ENCODE measurements around the gene VPS13D.

The VPS13D gene

DNA sequence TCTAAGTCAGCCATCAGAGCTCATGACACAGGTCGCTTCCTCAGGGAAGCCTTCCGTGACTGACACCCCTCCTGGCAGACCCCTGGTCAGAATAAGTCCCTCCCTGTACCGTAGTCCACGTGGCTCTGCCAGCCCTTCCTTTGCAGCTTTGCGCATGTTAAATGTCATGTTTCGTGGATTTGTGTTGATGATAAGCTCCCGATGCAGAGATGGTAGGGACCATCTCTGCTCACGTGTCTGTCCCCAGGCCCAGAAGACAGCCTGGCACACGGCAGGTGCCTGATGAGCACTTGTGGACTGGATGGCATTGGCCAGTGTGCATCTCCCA is 312.3 kb downstream of the VPS13D start:
- Histone ChIP-seq H3K4me1 (ENCODE audit: control insufficient read depth in 1 of 2, insufficient read depth in 2 of 2, low read length in 2 of 2) (peaks cover 14 to 16% of the 10 kb centered on the region in 2 donors), H3K9me3 (ENCODE audit: control insufficient read depth in 1 of 2, low read length in 2 of 2) (no peaks in the 10 kb centered on the region), H3K36me3 (ENCODE audit: control insufficient read depth in 1 of 2, insufficient read depth in 2 of 2, low read length in 2 of 2) (no peaks in the 10 kb centered on the region), H3K9ac (ENCODE audit: low read depth in 1 of 2, low read length in 2 of 2) (no peak overlapping the region), H3K4me3 (ENCODE audit: low read depth in 1 of 2, low read length in 2 of 2) (no peak overlapping the region), H3K27ac (ENCODE audit: low read depth, low read length) (no peak overlapping the region), H3K27me3 (ENCODE audit: control insufficient read depth in 1 of 2, insufficient read depth in 2 of 2, low read length in 2 of 2) (no peaks in the 10 kb centered on the region)

DNA sequence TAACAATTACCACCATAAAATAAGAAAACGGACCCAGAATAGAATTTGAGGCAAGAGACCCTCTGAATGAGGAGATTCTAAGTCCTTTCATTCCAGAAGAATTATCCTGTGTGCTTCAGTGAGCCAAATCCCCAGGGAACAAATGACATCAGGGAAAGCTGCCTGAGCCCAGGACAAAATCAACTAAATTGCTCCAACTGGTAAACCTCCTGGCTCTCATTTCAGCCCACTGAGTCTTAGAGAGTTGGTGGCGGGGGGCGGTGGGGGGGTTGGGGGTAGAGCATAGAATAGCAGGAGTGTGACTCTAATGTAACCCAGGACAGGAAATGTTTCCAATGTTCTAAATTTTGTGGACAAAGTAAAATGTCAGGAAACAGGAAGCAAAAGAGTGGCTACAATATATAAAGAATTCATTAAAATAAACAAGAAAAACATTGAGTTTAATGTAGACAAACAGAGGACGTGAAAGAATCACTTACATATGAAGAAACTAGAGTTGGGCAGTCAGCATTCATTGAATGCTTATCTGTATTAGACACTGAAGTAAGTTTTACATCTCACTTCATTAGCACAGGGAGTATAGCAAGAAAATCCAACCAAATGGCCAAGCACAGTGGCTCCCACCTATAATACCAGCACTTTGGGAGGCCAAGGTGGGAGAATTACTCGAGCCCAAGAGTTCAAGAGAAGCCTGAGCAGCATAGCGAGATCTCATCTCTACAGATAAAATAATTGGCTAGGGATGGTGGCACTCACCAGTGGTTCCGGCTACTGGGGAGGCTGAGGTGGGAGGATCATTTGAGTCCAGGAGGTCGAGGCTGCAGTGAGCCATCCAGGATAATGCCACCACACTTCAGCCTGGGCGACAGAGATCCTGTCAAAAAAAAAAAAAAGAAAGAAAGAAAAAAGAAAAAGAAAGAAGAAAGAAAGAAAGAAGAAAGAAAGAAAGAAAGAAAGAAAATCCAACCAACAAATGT is 313.1 kb downstream of the VPS13D start:
- H3K9me3 ChIP-seq (ENCODE audit: control insufficient read depth in 1 of 2, low read length in 2 of 2) = no peaks in the 10 kb centered on the region
- no peak overlapping the region for H3K9ac ChIP-seq (ENCODE audit: low read depth in 1 of 2, low read length in 2 of 2)
- no peak overlapping the region for H3K27ac ChIP-seq (ENCODE audit: low read depth, low read length)
- H3K27me3 ChIP-seq (ENCODE audit: control insufficient read depth in 1 of 2, insufficient read depth in 2 of 2, low read length in 2 of 2) = no peaks in the 10 kb centered on the region
- no peaks in the 10 kb centered on the region for H3K36me3 ChIP-seq (ENCODE audit: control insufficient read depth in 1 of 2, insufficient read depth in 2 of 2, low read length in 2 of 2)
- peaks cover 14 to 16% of the 10 kb centered on the region in 2 donors for H3K4me1 ChIP-seq (ENCODE audit: control insufficient read depth in 1 of 2, insufficient read depth in 2 of 2, low read length in 2 of 2)
- H3K4me3 ChIP-seq (ENCODE audit: low read depth in 1 of 2, low read length in 2 of 2) = no peak overlapping the region

DNA sequence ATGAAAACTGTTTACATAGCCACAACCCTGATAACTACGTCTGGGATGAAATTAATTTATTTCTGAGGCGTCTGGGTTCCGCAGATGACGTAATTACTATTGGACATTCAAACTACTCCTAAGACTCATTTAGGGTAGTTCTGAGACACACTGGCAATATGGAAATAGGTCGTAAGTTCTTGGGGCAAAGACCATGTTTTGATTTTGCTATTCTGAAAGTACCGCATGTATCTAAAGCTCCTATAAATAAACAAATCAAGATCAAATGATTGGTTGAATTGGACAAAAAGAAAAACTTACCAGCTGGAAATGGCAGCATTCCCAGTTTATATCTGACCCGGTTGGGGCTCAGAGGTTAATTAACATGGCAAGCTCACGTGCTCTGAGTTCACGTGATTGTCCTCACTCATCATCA is 313.9 kb downstream of the VPS13D start:
- Histone ChIP-seq H3K9ac (ENCODE audit: low read depth in 1 of 2, low read length in 2 of 2) (no peak overlapping the region), H3K4me3 (ENCODE audit: low read depth in 1 of 2, low read length in 2 of 2) (no peak overlapping the region), H3K9me3 (ENCODE audit: control insufficient read depth in 1 of 2, low read length in 2 of 2) (no peaks in the 10 kb centered on the region), H3K36me3 (ENCODE audit: control insufficient read depth in 1 of 2, insufficient read depth in 2 of 2, low read length in 2 of 2) (no peaks in the 10 kb centered on the region), H3K4me1 (ENCODE audit: control insufficient read depth in 1 of 2, insufficient read depth in 2 of 2, low read length in 2 of 2) (peaks cover 14 to 16% of the 10 kb centered on the region in 2 donors), H3K27ac (ENCODE audit: low read depth, low read length) (no peak overlapping the region), H3K27me3 (ENCODE audit: control insufficient read depth in 1 of 2, insufficient read depth in 2 of 2, low read length in 2 of 2) (no peaks in the 10 kb centered on the region)

DNA sequence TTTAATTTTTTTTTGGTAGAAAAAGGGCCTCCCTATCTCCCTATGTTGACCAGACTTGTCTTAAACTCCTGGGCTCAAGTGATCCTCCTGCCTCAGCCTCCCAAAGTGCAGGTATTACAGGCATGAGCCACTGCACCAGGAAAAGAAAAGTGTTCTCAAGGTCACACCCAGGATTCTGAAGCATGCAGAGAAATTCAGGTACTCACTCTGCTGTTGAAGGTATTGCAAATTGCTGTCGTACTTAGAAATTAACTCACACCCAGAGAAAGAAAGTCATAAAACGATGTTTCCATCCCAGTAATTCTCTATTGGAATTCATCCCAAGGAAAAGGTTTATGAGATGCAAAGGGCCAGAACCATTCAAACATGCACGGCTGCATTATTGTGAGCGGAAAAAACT is 314.5 kb downstream of the VPS13D start:
- Histone ChIP-seq H3K27me3 (ENCODE audit: control insufficient read depth in 1 of 2, insufficient read depth in 2 of 2, low read length in 2 of 2) (no peaks in the 10 kb centered on the region), H3K4me3 (ENCODE audit: low read depth in 1 of 2, low read length in 2 of 2) (no peak overlapping the region), H3K4me1 (ENCODE audit: control insufficient read depth in 1 of 2, insufficient read depth in 2 of 2, low read length in 2 of 2) (peaks cover 17 to 18% of the 10 kb centered on the region in 2 donors), H3K36me3 (ENCODE audit: control insufficient read depth in 1 of 2, insufficient read depth in 2 of 2, low read length in 2 of 2) (no peaks in the 10 kb centered on the region), H3K9ac (ENCODE audit: low read depth in 1 of 2, low read length in 2 of 2) (no peak overlapping the region), H3K9me3 (ENCODE audit: control insufficient read depth in 1 of 2, low read length in 2 of 2) (no peaks in the 10 kb centered on the region), H3K27ac (ENCODE audit: low read depth, low read length) (no peak overlapping the region)

DNA sequence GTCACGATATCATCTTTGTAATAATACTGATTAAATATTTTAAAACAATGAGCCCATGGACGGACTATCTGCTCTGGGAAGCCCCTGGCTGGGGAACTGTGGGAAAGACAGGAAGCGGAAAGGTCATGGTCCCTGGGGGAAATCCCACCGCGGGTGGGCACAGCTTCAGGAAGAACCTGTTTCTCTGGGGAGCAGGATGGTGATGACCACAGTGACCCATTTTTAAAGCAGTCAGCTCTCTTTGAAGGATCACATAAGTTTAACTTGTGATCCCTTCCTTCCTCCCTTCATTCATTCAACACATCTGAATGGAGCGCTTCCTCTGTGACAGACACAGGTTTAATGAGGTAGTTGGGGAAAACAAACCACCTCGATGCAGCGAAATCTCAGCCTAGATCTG is 315.2 kb downstream of the VPS13D start:
- H3K9me3 ChIP-seq (ENCODE audit: control insufficient read depth in 1 of 2, low read length in 2 of 2) = no peaks in the 10 kb centered on the region
- no peak overlapping the region for H3K4me3 ChIP-seq (ENCODE audit: low read depth in 1 of 2, low read length in 2 of 2)
- H3K4me1 ChIP-seq (ENCODE audit: control insufficient read depth in 1 of 2, insufficient read depth in 2 of 2, low read length in 2 of 2) = peaks cover 23 to 24% of the 10 kb centered on the region in 2 donors
- no peaks in the 10 kb centered on the region for H3K27me3 ChIP-seq (ENCODE audit: control insufficient read depth in 1 of 2, insufficient read depth in 2 of 2, low read length in 2 of 2)
- no peak overlapping the region for H3K9ac ChIP-seq (ENCODE audit: low read depth in 1 of 2, low read length in 2 of 2)
- H3K27ac ChIP-seq (ENCODE audit: low read depth, low read length) = no peak overlapping the region
- no peaks in the 10 kb centered on the region for H3K36me3 ChIP-seq (ENCODE audit: control insufficient read depth in 1 of 2, insufficient read depth in 2 of 2, low read length in 2 of 2)

DNA sequence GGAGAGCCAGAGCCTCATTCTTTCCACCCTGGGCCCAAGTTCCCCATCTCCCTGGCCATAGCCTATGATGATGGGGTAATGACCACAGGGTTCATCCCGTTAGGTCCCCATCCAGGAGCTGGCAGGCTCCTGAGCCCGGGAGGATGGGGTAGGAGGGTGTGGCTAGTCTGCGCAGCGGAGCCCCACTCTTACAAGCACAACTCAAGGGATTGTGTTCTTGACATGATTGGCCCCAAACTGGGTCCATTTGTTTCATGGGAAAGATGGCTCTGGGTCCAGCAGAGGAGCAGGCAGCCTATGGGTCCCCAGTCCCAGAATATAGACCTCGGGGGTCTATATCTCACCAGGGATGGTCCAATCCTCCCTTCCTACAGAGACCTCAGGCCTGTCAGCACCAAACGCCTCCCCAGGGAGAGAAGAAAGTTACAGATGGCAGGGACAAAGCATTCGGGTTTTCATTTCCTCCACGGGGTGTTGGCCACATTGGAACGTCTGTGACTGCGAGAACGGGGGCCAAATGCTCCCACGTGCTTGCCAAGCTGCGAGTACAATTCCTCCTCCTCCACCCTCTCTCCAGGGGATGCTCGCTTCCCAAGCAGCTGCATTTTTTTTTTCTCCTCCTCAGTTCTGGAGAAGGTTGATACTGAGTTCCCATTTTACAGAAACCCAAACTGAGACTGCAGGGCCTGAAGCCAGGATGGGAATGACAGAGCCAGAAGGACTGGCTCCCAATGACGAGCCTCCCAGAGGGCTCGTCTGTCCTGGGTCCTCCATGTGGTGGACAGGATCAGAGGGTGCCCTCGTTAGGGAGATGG is 317.1 kb downstream of the VPS13D start:
- H3K36me3 ChIP-seq (ENCODE audit: control insufficient read depth in 1 of 2, insufficient read depth in 2 of 2, low read length in 2 of 2) = no peaks in the 10 kb centered on the region
- H3K27ac ChIP-seq (ENCODE audit: low read depth, low read length) = no peak overlapping the region
- H3K4me3 ChIP-seq (ENCODE audit: low read depth in 1 of 2, low read length in 2 of 2) = no peak overlapping the region
- H3K27me3 ChIP-seq (ENCODE audit: control insufficient read depth in 1 of 2, insufficient read depth in 2 of 2, low read length in 2 of 2) = no peaks in the 10 kb centered on the region
- peaks cover 13 to 20% of the 10 kb centered on the region in 2 donors for H3K4me1 ChIP-seq (ENCODE audit: control insufficient read depth in 1 of 2, insufficient read depth in 2 of 2, low read length in 2 of 2)
- H3K9me3 ChIP-seq (ENCODE audit: control insufficient read depth in 1 of 2, low read length in 2 of 2) = no peaks in the 10 kb centered on the region
- no peak overlapping the region for H3K9ac ChIP-seq (ENCODE audit: low read depth in 1 of 2, low read length in 2 of 2)

DNA sequence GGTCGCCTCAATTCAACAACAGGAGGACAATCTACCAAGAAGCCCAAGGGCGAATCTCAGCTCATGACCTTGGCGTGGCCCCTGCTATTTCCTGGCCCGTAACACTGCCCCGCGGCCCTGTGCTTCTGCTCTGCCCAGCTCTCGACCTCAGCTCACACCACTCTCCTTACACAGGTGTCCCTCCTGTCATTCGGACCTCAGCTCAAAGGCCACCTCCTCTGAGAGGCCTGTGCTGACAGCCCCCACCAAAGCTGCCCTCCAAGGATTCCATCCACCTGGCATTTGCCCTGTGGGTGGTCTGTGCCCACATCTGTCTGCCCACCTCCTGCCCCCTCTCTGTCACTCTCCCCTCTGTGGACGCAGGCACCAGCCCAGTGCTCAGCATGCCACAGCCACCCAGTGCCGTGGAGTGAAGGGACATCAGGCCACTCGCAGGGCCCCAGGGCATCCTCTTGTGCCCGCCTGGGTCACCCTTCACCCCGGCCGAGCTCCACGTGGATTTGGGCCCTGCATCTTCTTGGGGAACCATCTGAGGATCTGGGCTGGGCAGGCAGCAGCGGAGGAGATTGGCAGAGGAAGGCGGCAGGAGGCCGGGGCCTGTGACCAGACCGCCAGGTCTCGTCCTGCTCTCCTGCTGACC is 317.9 kb downstream of the VPS13D start:
- Histone ChIP-seq H3K9me3 (ENCODE audit: control insufficient read depth in 1 of 2, low read length in 2 of 2) (no peaks in the 10 kb centered on the region), H3K4me3 (ENCODE audit: low read depth in 1 of 2, low read length in 2 of 2) (no peak overlapping the region), H3K36me3 (ENCODE audit: control insufficient read depth in 1 of 2, insufficient read depth in 2 of 2, low read length in 2 of 2) (no peaks in the 10 kb centered on the region), H3K9ac (ENCODE audit: low read depth in 1 of 2, low read length in 2 of 2) (no peak overlapping the region), H3K27ac (ENCODE audit: low read depth, low read length) (no peak overlapping the region), H3K4me1 (ENCODE audit: control insufficient read depth in 1 of 2, insufficient read depth in 2 of 2, low read length in 2 of 2) (peaks cover 13 to 20% of the 10 kb centered on the region in 2 donors), H3K27me3 (ENCODE audit: control insufficient read depth in 1 of 2, insufficient read depth in 2 of 2, low read length in 2 of 2) (no peaks in the 10 kb centered on the region)

DNA sequence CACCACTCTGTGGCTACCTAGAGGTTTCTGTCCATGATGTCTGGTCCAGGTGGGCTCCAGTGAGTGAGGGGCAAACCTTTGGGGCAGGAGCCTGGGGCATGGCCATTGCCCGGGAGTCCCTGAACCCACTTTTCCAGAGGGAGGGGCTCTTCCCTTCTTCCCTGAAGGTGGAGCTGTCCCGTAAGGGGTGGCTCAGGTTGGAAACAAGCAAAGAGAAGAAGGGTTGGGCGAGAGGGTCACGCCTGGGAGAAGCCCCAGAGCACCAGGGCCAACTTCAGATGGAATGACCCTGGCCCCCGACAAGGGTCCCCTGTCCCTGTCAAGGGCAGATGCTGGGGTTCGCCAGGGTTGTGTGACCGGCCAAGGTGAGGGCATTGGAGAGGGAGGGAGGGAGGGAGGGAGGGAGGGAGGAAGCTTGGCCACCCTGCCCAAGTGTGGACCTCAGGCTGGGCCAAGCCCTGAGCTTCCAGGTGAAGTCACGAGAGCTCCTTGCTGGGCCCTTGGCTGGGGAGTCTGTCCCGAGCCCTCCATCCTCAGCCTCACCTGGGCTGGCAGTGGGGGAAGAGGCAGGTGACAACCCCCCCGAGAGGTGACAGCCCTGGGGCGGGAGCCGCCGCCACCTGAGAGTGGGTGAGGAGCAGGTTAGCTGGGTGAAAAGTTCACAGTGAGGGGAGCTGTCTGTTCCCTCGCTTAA is 318.6 kb downstream of the VPS13D start:
- H3K9ac ChIP-seq (ENCODE audit: low read depth in 1 of 2, low read length in 2 of 2) = no peak overlapping the region
- H3K4me1 ChIP-seq (ENCODE audit: control insufficient read depth in 1 of 2, insufficient read depth in 2 of 2, low read length in 2 of 2) = peaks cover 13 to 20% of the 10 kb centered on the region in 2 donors
- H3K36me3 ChIP-seq (ENCODE audit: control insufficient read depth in 1 of 2, insufficient read depth in 2 of 2, low read length in 2 of 2) = no peaks in the 10 kb centered on the region
- H3K4me3 ChIP-seq (ENCODE audit: low read depth in 1 of 2, low read length in 2 of 2) = no peak overlapping the region
- H3K9me3 ChIP-seq (ENCODE audit: control insufficient read depth in 1 of 2, low read length in 2 of 2) = no peaks in the 10 kb centered on the region
- no peak overlapping the region for H3K27ac ChIP-seq (ENCODE audit: low read depth, low read length)
- H3K27me3 ChIP-seq (ENCODE audit: control insufficient read depth in 1 of 2, insufficient read depth in 2 of 2, low read length in 2 of 2) = no peaks in the 10 kb centered on the region

DNA sequence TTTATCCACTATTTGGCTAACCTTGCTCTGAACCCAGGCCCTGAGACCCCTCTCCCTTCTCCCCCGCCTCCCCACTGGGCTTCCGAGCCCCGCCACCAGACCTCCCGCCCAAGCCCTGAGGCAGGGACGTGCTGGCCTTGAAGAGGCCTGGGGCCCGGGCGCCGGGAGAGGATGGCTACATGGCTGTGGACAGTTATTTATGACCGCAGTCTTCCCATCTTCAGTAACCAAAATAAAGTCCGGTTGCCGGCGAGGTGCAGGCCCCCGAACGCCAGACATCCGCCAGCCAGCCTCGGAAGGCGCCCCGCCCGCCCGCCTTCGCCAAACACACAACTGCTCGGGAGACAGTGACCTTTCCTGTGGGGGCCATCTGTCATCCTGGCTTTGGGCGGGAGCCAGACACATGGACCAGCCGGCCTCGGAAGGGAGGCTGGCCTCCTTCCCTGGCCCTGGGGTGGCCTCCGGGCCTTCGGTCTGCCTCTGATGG is 319.2 kb downstream of the VPS13D start:
- H3K27me3 ChIP-seq (ENCODE audit: control insufficient read depth in 1 of 2, insufficient read depth in 2 of 2, low read length in 2 of 2) = no peaks in the 10 kb centered on the region
- no peak overlapping the region for H3K4me3 ChIP-seq (ENCODE audit: low read depth in 1 of 2, low read length in 2 of 2)
- no peak overlapping the region for H3K9ac ChIP-seq (ENCODE audit: low read depth in 1 of 2, low read length in 2 of 2)
- H3K9me3 ChIP-seq (ENCODE audit: control insufficient read depth in 1 of 2, low read length in 2 of 2) = no peaks in the 10 kb centered on the region
- peak overlapping the region; percentile 43 for H3K27ac ChIP-seq (ENCODE audit: low read depth, low read length)
- peaks cover 13 to 15% of the 10 kb centered on the region in 2 donors for H3K4me1 ChIP-seq (ENCODE audit: control insufficient read depth in 1 of 2, insufficient read depth in 2 of 2, low read length in 2 of 2)
- H3K36me3 ChIP-seq (ENCODE audit: control insufficient read depth in 1 of 2, insufficient read depth in 2 of 2, low read length in 2 of 2) = no peaks in the 10 kb centered on the region
